Uterus (tissue), 2 donors: ENCODE measurements around the gene NT5C2.

Experiments
- CTCF ChIP-seq, 4 experiments: fragments of 200-600 bp in 2 of 4; fragments of 450-650 bp in 2 of 4; sonication (generic) in 2 of 4; IDR thresholded peaks; one replicate each; pipeline ENCODE4 v1.5.1; 2016 to 2019; ENCODE audit warnings: antibody characterized with exemption in 4 of 4, mild to moderate bottlenecking in 2 of 4, moderate library complexity in 1 of 4
- POLR2A ChIP-seq, 2 donors: fragments of 450-650 bp; IDR thresholded peaks; one replicate each; pipeline ENCODE4 v1.6.1; 2016; ENCODE audit warnings: antibody characterized with exemption in 2 of 2, mild to moderate bottlenecking in 1 of 2, moderate library complexity in 1 of 2

- TF ChIP-seq CTCF (IDR thresholded peaks at IDR 0.05) (no peak), POLR2A (IDR thresholded peaks at IDR 0.05) (no peak)
These were observed 31.1 kb upstream of the NT5C2 start for GRCh38 chr10:103224133-103224532.
